Esophagus squamous epithelium (tissue), 4 donors: ENCODE measurements around the gene RTEL1.

ENCODE experiments used
- POLR2A ChIP-seq, 4 donors: fragments of 450-650 bp; IDR thresholded peaks; one replicate each; pipeline ENCODE4 v1.6.1; 2017; ENCODE audit warnings: antibody characterized with exemption in 4 of 4, mild to moderate bottlenecking in 4 of 4, moderate library complexity in 3 of 4
- TF ChIP-seq, protein P1 (sequence below), 6 experiments: fragments of 450-650 bp in 4 of 6; fragments of 200-600 bp in 2 of 6; sonication (generic) in 2 of 6; IDR thresholded peaks; one replicate each; pipeline ENCODE4 v1.5.1; 2016 to 2019; ENCODE audit warnings: antibody characterized with exemption in 6 of 6, mild to moderate bottlenecking in 4 of 6, moderate library complexity in 4 of 6

DNA sequence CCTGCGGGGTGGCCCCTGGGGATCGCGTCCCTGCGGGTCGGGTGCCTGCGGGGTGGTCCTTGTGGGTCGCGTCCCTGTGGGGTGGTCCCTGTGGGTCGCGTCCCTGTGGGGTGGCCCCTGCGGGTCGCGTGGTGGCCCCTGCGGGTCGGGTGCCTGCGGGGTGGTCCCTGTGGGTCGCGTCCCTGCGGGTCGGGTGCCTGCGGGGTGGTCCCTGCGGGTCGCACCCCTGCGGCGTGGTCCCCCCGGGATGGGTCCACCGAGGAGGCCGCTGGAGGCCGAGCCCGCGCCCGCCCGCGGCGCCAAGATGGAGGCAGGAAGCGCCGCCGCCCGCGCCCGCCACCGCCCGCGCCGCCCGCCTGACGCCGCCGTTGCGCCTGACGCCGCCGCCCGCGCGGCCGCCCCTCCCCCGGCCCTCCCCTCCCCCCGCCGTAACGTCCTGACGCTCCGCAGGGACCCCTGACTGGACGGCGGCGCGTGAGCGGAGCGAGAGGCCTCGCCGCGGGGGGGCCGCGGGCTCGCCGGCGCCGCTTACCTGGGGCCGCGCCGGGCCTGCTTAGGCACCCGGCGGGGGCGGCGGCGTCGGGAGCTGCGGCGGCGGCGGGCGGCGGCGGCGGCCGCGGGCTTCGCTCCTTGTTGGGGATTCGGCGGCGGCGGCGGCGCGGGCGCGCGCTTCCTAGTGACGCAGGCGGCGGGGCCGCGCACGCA, 31.5 kb upstream of the RTEL1 start, which contains the start of gene GMEB2:
- TF ChIP-seq, protein P1, sequence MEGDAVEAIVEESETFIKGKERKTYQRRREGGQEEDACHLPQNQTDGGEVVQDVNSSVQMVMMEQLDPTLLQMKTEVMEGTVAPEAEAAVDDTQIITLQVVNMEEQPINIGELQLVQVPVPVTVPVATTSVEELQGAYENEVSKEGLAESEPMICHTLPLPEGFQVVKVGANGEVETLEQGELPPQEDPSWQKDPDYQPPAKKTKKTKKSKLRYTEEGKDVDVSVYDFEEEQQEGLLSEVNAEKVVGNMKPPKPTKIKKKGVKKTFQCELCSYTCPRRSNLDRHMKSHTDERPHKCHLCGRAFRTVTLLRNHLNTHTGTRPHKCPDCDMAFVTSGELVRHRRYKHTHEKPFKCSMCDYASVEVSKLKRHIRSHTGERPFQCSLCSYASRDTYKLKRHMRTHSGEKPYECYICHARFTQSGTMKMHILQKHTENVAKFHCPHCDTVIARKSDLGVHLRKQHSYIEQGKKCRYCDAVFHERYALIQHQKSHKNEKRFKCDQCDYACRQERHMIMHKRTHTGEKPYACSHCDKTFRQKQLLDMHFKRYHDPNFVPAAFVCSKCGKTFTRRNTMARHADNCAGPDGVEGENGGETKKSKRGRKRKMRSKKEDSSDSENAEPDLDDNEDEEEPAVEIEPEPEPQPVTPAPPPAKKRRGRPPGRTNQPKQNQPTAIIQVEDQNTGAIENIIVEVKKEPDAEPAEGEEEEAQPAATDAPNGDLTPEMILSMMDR (IDR thresholded peaks at IDR 0.05) = no peak
- TF ChIP-seq POLR2A (IDR thresholded peaks at IDR 0.05) = peak in 2 of 4 donors; percentile 66 to 76
